NAMALWA (cell line): Measurements from ENCODE around the gene HLA-DOA.

Experiments used
- DNase-seq: peaks from one replicate; pipeline ENCODE4 v3.0.0-alpha.2; 2015; ENCODE audit warnings: low spot score

Gene HLA-DOA

DNA sequence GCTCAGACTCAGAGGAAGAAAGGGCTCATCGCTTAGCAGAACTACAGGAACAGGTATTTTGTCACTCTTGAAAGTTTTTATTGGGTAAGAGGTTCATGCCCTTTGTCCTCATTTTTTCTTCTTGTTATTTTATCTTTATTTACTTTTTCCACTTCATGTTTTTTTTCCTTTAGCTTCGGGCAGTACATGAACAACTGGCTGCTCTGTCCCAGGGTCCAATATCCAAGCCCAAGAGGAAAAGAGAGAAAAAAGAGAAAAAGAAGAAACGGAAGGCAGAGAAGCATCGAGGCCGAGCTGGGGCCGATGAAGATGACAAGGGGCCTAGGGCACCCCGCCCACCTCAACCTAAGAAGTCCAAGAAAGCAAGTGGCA, 31.5 kb downstream of the HLA-DOA start:
- no peak for DNase-seq

DNA sequence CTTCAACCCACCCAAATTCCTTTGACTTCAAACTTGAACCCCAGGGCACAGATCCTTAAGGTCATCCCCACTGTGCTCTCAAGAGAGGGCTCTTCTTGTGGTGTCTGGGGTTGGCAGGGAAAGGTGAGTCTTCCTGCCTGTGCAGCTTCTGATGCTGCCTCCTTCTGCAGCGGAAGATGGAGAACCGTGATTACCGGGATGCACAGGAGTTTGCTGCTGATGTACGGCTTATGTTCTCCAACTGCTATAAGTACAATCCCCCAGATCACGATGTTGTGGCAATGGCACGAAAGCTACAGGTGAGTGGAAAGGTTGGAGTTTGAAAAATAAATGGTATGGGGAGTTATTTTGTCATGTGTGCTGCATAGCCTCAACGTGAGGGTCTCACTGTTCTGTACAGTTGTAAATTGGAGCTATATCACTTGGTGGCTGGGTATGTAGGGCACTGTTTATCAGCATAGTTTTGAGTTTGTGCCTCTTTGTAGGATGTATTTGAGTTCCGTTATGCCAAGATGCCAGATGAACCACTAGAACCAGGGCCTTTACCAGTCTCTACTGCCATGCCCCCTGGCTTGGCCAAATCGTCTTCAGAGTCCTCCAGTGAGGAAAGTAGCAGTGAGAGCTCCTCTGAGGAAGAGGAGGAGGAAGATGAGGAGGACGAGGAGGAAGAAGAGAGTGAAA, 32.0 kb downstream of the HLA-DOA start:
- DNase-seq = no peak

DNA sequence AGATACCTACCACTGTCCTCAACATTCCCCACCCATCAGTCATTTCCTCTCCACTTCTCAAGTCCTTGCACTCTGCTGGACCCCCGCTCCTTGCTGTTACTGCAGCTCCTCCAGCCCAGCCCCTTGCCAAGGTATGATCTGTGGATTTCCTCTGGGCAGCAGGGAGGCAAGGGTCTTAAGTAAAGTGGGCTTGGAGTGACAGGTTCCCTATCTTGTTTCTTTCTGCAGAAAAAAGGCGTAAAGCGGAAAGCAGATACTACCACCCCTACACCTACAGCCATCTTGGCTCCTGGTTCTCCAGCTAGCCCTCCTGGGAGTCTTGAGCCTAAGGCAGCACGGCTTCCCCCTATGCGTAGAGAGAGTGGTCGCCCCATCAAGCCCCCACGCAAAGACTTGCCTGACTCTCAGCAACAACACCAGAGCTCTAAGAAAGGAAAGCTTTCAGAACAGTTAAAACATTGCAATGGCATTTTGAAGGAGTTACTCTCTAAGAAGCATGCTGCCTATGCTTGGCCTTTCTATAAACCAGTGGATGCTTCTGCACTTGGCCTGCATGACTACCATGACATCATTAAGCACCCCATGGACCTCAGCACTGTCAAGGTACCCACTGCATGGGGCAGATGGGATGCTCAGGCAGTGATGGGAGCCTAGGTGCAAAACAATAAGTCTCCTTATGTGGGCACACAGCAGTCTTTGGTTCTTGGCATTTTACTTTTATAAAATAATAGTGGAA, 32.9 kb downstream of the HLA-DOA start:
- DNase-seq = no peak

DNA sequence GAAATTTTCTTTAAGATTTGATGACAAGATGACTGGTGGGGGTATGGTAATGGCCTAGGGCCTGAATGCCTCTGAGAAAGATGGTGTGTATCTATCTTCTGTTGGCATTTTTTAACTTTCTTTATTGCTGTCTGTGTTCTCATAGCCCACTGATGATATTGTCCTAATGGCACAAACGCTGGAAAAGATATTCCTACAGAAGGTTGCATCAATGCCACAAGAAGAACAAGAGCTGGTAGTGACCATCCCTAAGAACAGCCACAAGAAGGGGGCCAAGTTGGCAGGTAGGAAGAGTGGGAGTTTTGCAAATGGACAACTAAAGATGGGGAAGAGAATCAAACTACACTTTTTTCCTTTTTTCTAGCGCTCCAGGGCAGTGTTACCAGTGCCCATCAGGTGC, 33.5 kb downstream of the HLA-DOA start:
- no peak for DNase-seq

DNA sequence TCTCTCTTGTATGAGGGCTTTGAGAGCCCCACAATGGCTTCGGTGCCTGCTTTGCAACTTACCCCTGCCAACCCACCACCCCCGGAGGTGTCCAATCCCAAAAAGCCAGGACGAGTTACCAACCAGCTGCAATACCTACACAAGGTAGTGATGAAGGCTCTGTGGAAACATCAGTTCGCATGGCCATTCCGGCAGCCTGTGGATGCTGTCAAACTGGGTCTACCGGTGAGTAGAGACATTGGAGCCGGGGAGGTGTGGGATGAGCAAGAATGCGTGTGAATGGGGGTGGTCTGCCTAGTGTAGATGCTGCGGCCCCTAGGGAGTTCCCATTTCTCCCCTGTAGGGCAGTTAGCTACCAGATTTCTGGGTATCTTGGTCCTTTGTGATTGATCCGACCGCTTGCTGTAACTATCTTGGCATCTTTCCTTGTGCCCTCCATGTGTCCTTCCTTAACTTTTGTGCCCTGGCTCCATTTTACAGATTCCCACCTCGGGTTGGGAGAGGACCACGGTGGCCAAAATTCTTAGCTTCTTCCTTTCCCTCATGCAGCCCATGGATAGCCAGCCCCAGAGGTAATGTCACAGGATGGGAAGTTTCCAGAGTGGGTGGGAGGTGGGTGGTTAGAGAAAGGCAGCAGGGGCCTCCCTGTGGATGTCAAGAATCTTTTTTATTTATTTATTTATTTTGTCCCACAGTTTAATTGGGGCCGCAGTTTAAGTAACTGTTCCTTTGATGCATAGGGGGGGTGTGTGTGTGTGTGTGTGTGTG, 34.7 kb downstream of the HLA-DOA start:
- DNase-seq = no peak

DNA sequence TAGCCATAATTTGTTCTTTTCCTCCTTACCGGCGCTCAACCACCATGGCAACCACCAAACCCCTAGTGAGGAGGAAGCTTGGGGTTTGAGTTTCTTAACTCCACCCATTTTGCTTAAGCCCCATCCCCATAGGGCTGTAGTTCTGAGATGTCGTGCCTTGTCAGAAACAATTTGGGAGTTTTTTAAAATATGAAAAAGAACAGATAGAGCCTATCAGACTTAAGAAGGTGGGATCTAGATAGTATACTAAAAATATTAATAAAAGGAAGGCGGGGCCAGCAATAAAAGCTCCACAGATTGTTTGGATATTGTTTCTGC, 35.4 kb downstream of the HLA-DOA start:
- peak; percentile 61 for DNase-seq

DNA sequence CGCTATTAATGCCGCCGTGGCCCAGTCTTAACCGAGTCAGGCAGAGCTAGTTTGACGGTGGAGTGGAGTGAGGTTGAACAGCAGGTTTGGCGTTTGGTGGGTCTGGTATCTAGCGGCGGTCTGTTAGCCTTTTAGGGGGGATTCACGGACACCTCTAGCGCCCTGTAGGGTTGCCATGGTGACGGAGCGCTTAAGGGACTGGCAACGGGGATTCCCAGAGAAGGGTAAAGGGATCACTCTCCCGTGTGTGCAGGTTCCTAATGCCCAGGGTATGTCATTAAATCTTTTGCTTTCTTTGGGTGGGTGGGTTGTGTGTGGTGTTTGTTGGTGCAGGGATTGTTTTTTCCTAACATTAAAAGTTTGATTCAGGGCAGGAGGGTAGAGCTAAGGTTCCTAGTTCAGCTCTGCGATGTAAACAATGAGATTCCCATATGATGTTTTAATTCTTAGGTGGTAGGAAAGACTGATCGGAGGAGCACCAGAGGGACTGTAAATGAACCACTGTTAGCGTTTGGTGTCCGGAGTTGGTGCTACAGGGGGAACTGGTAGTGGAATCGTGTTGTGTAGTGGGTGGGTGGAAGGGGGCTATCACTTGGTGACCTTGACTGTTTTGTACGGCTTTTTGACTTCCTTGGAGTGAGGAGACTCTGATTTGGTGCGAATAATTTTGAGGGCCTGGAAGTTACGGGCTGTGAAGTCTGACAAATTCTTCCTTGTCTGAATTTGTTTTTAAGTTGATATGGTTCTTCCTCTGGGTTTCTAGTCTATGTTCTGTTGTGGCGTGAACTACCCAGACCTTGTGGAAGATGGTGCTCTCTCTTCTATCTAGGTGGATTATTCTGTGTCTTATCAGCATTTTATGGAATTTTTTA, 36.0 kb downstream of the HLA-DOA start:
- DNase-seq = peak; percentile 69

DNA sequence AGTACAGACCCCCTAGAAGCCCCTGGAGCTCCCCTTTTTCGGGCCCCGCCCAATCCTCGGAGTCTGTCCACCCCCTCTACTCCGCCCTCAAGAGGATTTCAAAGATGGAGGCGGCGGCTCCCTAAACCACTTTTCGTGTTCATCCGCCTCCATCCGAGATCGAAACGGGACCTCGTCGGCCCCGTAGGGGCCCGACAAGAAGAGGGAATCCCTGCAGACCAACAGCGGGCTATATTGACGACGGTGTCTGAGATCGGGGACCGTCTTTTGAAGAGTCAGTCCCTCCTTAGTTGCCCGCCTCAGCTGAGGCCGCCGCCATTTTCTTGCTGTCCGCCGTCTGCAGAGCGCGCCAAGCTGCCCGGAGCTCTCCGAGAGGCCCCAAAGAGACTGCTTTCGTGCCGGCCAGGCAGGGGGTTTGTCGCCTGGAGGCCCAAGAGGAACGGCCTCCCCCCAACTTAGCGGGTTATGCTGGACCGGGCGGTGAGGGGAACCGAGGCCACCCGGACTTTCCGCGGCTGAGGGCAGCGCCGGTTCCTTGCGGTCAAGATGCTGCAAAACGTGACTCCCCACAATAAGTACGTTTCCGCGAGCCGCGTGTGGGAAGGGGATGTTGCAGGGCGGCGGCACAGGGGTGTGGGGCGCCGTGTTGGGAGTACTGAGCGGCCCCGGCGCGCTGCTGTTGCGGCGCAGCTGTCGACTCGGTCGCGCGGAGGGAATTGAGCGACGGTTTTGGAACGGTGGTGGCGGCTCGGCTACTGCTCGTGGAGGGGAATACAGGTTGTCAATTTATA, 36.8 kb downstream of the HLA-DOA start:
- DNase-seq = no peak

DNA sequence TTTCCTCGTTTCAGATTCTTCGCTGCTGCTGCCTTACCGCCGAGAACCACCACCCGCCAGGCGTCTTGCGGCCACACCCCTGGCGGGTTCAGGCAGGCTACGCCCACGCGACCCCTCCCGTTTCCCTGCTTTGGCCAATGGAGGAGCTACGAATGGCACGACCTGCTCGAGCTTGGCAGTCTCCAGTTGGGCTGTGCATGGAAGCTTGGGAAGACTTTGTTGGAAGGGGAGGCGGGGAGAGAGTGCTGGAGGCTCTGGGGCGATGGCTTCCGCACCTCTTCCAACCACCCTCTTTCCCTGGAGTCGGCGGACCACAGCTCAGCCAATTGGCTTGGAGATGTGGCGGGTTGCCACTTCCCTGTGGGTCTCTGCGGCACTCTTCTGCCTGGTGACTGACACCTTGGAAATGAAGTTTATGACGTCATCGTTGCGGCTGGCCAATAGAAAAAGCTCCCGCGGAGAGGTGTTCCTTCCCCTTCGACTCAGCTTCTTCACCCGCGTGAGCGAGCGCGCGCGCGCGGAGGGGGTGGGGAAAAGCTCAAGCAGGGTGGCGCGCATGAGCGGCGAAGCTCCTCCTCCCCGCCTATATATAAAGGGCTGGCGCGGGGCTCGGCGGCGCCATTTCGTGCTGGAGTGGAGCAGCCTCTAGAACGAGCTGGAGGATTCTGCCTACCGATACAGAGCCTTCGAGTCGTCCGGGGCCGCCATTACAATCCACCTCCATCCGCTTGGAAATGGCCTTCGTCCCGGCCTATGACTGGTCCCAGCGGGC, 37.6 kb downstream of the HLA-DOA start:
- peak; percentile 100 for DNase-seq

DNA sequence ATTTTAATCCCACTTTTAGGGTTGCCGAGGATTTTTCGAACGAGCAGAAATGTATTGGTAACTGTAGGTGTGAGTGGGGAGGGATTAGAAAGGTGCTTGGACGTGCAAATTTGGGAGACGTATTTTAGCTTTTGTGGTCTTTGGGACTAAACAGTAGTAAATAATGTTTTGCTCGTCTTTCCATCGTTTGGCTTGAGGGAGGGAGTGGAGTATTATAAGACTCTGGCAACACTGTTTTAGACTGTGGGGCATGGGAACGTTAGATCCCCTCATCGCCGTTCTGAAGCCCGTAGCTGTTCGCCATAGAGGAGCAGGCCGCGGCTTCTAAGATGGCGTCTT, 38.2 kb downstream of the HLA-DOA start:
- DNase-seq = no peak

DNA sequence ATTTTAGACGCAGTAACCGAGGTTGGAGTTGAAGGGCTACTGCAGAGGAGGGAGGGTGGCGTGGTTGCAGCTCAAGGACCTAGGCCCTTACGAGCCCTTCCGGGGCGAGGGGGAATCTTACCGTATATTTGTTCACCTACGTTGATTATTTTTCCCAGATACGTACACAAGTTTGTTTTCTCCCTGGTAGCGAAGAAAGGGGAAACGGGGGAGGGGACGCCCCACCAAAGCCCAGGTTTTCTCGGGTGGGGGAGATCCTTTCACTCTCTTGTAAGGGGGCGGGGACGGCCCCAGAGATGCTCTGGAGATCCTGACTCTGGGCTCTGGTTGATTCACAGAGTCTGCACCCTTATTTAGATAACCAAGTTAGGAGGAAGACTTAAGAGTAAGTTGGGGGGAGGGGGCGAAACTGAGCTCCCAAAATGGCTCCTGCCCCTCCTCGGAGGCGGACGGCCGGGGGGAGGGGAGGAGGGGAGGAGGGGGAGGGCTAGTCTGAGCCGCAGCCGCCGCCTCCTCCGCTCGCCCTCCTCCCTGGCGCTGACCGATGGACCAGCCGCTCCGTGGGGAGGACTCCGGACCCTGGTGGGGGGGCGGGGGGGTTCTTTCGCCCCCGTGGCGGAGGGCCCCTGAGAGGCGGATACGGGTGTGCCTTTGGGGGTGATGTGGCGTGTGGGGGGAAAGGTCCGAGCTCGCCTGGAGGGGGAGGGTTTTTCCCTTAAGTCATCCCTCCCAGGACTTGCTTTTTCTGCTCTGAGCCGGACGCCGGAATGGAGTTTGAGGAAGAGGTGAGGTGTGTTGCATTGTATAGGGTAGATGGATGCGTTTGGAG, 38.8 kb downstream of the HLA-DOA start:
- DNase-seq = peak; percentile 90

DNA sequence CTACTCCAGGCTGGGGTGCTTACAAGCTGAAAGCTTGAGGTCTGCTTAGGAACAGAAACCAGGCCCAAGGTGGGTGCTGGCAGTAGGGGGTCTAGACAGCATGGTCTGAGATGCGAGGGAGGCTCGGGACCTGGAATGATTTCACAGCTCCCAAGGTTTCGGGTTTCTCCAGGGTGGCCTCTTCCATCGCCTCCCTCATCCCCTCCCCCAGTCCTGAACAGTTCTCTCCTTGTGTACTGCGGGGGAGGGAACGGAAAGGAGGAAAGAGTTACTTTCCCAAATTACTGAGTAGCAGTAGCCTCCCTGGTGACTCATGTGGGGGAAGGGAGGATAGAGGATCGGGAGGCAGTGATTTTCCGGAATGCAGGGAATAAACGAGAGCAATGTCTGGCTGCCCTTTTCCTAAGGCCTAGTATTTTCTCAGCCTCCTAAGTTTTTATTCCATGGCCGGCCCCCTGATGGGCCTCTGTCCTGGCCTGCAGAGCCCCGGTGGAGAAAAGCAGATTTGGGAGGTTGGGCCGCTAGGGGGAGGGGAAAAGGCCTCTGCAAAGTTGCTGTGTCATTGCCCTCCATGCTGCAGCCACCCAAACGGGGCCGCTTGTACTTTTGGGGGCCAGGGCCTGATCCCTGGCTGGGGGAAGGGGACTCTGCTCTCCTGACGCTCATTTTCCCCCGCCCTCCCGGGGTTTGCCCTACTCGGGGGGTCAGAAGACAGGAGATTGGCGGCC, 39.5 kb downstream of the HLA-DOA start:
- DNase-seq = peak; percentile 93

DNA sequence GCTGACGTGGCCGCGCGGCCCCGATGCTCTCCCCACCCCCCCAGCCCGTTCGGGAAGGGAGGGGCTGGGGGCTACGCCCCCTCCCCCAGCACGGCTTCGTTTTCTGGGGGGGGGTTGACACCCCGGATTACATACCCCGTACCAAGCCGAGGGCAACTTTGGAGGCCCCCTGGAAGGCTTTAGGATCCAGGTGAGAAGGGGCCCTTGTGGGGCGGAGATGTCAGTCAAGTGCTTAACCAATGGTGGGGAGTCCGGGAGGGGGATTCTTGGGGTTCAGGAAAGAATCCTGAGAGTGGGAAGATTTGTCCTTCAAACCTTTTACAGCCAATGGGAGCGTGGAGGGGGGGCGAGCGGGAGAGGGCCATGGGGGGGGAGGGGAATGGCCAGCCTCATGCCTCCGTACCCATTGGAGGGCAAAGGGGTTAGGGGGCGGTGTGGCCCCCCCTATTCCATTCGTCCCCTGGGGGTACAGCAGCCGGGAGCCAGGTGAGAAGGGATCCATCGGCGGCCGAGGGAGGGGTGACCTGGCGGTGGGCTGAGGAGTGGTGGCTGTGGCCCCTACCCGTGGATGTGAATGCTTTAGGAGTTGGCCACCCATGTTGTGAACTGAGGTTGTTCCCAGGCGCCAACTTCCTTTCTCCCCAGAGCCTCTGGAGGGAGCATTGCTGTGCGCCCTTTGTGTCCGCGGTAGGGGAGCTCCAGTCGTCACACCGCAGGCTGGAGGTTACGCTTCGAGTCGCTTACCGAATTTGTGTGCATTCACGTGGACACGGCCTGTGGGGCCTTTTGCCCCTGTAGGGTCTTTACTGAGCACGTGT, 40.3 kb downstream of the HLA-DOA start:
- peak; percentile 94 for DNase-seq

DNA sequence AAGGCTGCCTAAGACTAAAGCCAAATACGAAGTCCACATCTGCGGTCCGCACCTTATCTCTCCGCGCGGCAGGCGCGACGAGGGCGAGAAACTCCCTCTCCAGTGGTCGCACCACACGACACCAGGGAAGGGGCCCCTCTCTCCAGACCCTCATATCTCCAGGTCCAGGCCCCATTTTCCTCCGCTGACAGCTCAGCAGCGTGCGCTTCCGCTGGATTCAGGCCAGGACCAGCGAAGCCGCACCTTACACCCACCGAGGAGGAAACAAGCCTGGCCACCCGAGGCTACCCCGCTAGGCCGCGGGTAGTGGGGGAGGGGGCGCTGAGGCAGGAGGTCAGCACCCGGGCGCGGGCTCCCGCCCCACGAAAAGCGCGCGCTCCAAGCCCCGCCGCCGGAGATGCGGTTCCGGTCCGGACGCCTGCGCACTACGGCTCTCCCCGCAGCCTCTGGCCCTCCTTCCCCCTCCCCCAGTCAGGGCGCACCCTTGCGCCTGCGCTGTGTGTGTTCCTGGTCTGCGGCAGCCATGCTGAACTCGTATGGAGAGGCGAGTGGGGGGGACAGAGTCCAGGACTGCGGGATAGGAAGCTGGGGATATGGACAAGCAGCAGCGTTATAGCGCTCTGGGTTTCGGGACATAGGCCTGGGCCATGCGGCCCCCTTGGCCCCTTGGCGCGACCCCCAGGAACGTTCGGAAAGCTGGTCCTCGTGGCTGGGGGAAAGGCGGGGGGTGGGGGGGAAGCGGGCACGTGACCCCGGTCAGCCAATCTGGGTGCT, 41.1 kb downstream of the HLA-DOA start, which contains the start of gene BRD2:
Gene BRD2 (plus strand): TSS at position 502 of the 774 bp plus-strand sequence. CDS start 4,305 bp downstream, outside the sequence.
- peak; percentile 98 for DNase-seq

DNA sequence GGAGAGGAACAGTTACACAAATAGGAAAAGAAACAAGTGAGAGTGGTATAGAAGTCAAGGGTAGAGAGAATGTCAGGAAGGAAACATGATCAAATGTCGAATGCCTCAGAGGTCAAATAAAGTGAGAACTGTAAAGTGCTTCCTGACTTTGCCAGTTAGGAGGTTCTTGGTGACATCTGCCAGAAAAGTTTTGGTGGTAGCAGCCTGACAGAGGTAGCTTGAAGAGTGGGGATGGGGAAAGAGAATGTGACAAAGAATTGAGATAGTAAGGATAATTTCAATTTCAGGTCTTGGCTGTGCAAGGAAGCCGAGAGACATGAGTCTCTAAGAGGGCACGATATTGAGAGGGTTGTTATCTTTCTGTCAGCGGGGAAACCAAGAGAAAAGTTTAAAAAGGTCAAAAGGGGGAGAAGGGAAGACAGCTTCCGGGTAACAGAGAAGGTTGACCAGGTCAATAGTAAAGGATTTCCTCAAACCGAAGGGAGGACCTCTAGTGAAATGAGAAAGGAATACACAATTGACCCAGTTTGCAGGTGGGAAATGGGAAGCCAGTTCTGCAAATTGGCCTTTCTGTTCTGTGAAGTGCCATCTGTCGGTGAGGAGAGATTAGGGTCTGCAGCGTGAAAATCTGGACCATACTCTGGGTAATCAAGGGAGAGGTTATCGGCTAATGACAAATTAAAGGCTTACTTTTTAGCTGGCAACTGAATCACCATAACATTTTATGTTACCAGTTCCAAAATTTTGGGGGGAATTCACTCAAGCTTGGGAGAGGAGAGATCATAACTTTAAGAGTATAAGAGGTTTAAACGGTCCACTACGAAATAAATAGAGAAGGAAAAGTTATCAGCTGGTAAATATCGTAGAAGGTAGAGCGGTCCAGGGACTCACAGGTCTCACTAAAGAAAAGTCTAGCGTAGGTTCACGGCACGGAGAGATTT, 42.0 kb downstream of the HLA-DOA start:
- peak; percentile 92 for DNase-seq

DNA sequence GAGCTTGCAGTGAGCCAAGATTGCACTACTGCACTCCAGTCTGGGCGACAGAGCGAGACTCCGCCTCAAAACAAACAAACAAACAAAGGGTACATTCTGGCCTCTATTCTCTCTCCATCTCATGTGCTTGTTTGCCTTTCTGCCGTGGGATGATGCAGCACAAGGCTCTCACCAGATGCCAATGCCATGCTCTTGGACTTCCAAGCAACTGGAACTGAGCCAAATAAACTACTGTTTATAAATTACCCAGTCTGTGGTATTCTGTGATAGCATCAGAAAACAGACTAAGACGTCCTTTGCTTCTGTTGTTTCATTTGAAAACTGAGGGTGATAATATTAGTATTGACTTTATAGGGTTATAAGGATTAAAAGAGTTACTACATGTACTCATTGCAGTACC, 44.6 kb downstream of the HLA-DOA start:
- DNase-seq = no peak
